Suprapubic skin (tissue), 4 donors: Measurements from ENCODE around the gene TST. TPM values are rescaled to one million over a fixed set of nuclear protein-coding genes. Genes with fewer than 3 reads are reported as not detected.

Experiments used
- DNase-seq, 2 donors: peaks; one replicate each; pipeline ENCODE4 v3.0.0-alpha.2; 2019; ENCODE audit warnings: low spot score in 2 of 2
- H3K27ac ChIP-seq: fragments of 200-600 bp; sonication (generic); one replicate; pipeline ENCODE4 v1.5.1; 2019
- H3K27me3 ChIP-seq: fragments of 200-600 bp; sonication (generic); one replicate; pipeline ENCODE4 v1.5.1; 2019
- H3K36me3 ChIP-seq: fragments of 200-600 bp; sonication (generic); one replicate; pipeline ENCODE4 v1.5.1; 2019
- H3K4me1 ChIP-seq: fragments of 200-600 bp; sonication (generic); one replicate; pipeline ENCODE4 v1.5.1; 2019
- H3K4me3 ChIP-seq: fragments of 200-600 bp; sonication (generic); one replicate; pipeline ENCODE4 v1.5.1; 2019; ENCODE audit warnings: mild to moderate bottlenecking
- H3K9me3 ChIP-seq: fragments of 200-600 bp; sonication (generic); one replicate; pipeline ENCODE4 v1.5.1; 2019
- EP300 ChIP-seq: sonication (generic); formaldehyde crosslinking; IDR thresholded peaks from one replicate; pipeline ENCODE4 v1.6.1; 2017; ENCODE audit warnings: antibody characterized with exemption
- POLR2A ChIP-seq, 2 donors: fragments of 450-650 bp; IDR thresholded peaks; one replicate each; pipeline ENCODE4 v1.6.1; 2017; ENCODE audit warnings: antibody characterized with exemption in 2 of 2, mild to moderate bottlenecking in 2 of 2, moderate library complexity in 2 of 2
- POLR2AphosphoS5 ChIP-seq, 3 donors: sonication (generic); formaldehyde crosslinking; IDR thresholded peaks; one replicate each; pipeline ENCODE4 v1.6.1; 2017; ENCODE audit warnings: antibody characterized with exemption in 3 of 3
- WGBS: methylation state at CpG from one replicate; pipeline ENCODE4 v1.1.5; 2018; 5-methylcytosine and 5-hydroxymethylcytosine counted together
- total RNA-seq, 4 donors: library from RNA; depleted of rRNA; stranded (reverse); fragments of >200 nt; gene quantifications; one replicate each; pipeline ENCODE4 v1.1.0, GENCODE V29; 2016
- TF ChIP-seq, protein P1 (sequence below), 2 donors: fragments of 200-600 bp in 1 of 2; fragments of 450-650 bp in 1 of 2; sonication (generic) in 1 of 2; IDR thresholded peaks; one replicate each; pipeline ENCODE4 v1.5.1; 2016 to 2019; ENCODE audit warnings: antibody characterized with exemption in 2 of 2, mild to moderate bottlenecking in 1 of 2, moderate library complexity in 1 of 2

TST gene
- total RNA-seq, 4 donors from 2014 or later, result 23.2 to 56.3 (median 52.4) TPM

GRCh38 chr22:37057796-37058510 lies 38.7 kb upstream of the TST start:
- Histone ChIP-seq H3K36me3 (peaks cover 56% of the 10 kb centered on the region), H3K9me3 (no peaks in the 10 kb centered on the region), H3K4me1 (peaks cover 16% of the 10 kb centered on the region), H3K27me3 (no peaks in the 10 kb centered on the region), H3K27ac (no peak overlapping the region), H3K4me3 (no peak overlapping the region)
- 89% methylated on average over 9 of the region's 12 CpGs for WGBS
- DNase-seq, result no peak
- TF ChIP-seq, protein P1, sequence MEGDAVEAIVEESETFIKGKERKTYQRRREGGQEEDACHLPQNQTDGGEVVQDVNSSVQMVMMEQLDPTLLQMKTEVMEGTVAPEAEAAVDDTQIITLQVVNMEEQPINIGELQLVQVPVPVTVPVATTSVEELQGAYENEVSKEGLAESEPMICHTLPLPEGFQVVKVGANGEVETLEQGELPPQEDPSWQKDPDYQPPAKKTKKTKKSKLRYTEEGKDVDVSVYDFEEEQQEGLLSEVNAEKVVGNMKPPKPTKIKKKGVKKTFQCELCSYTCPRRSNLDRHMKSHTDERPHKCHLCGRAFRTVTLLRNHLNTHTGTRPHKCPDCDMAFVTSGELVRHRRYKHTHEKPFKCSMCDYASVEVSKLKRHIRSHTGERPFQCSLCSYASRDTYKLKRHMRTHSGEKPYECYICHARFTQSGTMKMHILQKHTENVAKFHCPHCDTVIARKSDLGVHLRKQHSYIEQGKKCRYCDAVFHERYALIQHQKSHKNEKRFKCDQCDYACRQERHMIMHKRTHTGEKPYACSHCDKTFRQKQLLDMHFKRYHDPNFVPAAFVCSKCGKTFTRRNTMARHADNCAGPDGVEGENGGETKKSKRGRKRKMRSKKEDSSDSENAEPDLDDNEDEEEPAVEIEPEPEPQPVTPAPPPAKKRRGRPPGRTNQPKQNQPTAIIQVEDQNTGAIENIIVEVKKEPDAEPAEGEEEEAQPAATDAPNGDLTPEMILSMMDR (IDR thresholded peaks at IDR 0.05), result no peak
- TF ChIP-seq POLR2A (IDR thresholded peaks at IDR 0.05) (no peak), POLR2AphosphoS5 (IDR thresholded peaks at IDR 0.05) (no peak), EP300 (no peak)

DNA sequence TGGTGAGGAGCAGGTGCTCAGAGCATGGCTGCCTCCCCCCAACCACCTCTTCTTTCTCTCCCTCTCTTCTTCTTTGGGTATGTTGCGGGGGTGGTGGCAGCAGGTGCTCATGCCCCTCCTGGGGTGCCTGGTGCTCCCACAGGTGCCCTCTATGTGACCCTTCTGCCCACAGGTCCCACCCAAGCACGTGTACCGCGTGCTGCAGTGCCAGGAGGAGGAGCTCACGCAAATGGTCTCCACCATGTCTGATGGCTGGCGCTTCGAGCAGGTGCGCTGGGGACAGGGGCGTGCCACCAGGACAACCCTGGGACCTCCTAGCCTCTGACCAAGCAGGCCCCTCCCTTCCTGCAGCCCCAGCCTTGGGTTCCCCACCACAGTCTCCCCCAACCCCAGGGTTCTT lies 38.0 kb upstream of the TST start:
- DNase-seq, result no peak
- Histone ChIP-seq H3K4me1 (peaks cover 23% of the 10 kb centered on the region), H3K27me3 (no peaks in the 10 kb centered on the region), H3K9me3 (no peaks in the 10 kb centered on the region), H3K4me3 (no peak overlapping the region), H3K36me3 (peaks cover 56% of the 10 kb centered on the region), H3K27ac (no peak overlapping the region)
- WGBS, result 80% methylated on average over 9 of the region's 9 CpGs
- TF ChIP-seq EP300 (no peak), POLR2AphosphoS5 (IDR thresholded peaks at IDR 0.05) (no peak), POLR2A (IDR thresholded peaks at IDR 0.05) (no peak)
- TF ChIP-seq, protein P1 (IDR thresholded peaks at IDR 0.05), result no peak

- TF ChIP-seq POLR2A (IDR thresholded peaks at IDR 0.05) (no peak), EP300 (no peak), POLR2AphosphoS5 (IDR thresholded peaks at IDR 0.05) (no peak)
Observed at GRCh38 chr22:37056246-37056645, 37.0 kb upstream of the TST start.

DNA sequence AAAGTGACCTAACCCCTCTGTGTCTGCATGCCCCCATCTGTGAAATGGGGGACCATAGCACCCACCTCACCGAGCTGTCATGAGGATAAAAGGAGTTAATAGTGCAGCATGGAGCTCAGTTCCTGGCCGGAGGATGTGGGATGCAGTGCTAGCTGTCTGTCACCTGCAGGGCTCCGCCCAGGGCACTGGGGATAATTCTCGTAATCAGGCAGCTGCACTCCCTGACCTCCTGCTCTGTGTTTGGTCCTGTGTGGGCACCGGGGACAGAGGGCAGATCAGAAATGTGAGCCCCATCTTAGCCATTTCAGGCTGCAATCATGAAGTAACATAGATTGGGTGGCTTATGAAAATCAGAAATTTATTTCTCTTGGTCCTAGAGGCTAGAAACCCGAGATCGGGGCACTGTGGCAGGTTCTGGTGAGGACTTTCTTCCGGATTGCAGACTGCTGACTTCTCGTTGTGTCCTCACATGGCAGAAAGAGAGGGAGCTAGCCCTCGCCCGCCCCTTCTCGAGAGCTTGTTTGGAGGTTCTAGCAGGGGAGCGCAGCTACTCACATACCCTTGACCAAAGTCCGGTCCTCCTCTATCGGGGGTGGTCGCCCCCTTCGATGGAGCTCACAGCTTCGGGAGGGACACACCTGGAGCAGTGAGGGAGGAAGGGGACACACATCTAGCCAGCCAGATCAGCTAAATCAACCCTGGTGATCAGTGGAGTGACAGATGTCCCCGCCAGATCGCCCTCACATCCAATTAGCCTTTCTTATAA lies 35.5 kb upstream of the TST start:
- H3K4me3 ChIP-seq, result no peak overlapping the region
- no peaks in the 10 kb centered on the region for H3K9me3 ChIP-seq
- no peaks in the 10 kb centered on the region for H3K27me3 ChIP-seq
- peaks cover 37% of the 10 kb centered on the region for H3K36me3 ChIP-seq
- 93% methylated on average over 19 of the region's 20 CpGs for WGBS
- TF ChIP-seq POLR2A (IDR thresholded peaks at IDR 0.05) (no peak), POLR2AphosphoS5 (IDR thresholded peaks at IDR 0.05) (no peak), EP300 (no peak)
- TF ChIP-seq, protein P1 (IDR thresholded peaks at IDR 0.05), result no peak
- no peak overlapping the region for H3K27ac ChIP-seq
- no peak for DNase-seq
- peaks cover 38% of the 10 kb centered on the region for H3K4me1 ChIP-seq

More at GRCh38 chr22:37056246-37056645, 37.0 kb upstream of the TST start:
- peaks cover 52% of the 10 kb centered on the region for H3K36me3 ChIP-seq
- 96% methylated on average over 13 of the region's 13 CpGs for WGBS
- no peak overlapping the region for H3K27ac ChIP-seq
- no peaks in the 10 kb centered on the region for H3K27me3 ChIP-seq
- no peak for DNase-seq
- no peaks in the 10 kb centered on the region for H3K9me3 ChIP-seq
- H3K4me1 ChIP-seq, result peaks cover 32% of the 10 kb centered on the region
- no peak overlapping the region for H3K4me3 ChIP-seq

GRCh38 chr22:37054056-37054395 lies 34.8 kb upstream of the TST start:
- Histone ChIP-seq H3K36me3 (peaks cover 31% of the 10 kb centered on the region), H3K27ac (no peak overlapping the region), H3K4me3 (no peak overlapping the region), H3K9me3 (no peaks in the 10 kb centered on the region), H3K4me1 (peaks cover 38% of the 10 kb centered on the region), H3K27me3 (no peaks in the 10 kb centered on the region)
- DNase-seq, result no peak
- TF ChIP-seq POLR2A (IDR thresholded peaks at IDR 0.05) (no peak), EP300 (no peak), POLR2AphosphoS5 (IDR thresholded peaks at IDR 0.05) (no peak)
- TF ChIP-seq, protein P1 (IDR thresholded peaks at IDR 0.05), result no peak
- 58% methylated on average over 3 of the region's 8 CpGs for WGBS
